GM23338 (cell line): ENCODE results near the gene GTPBP1. TPM values are rescaled to one million over a fixed set of nuclear protein-coding genes. Genes with fewer than 3 reads are reported as not detected.

Experiments used
- ATAC-seq: fragments of 200-7000 bp; cut with Tn5 transposase; 3 replicates; pipeline ENCODE4 v1.9.1; 2020
- DNase-seq: peaks from one replicate; pipeline ENCODE4 v3.0.0-alpha.2; 2015; ENCODE audit warnings: low spot score
- H2AFZ ChIP-seq: fragments of 200-600 bp; sonication (generic); 2 replicates; pipeline ENCODE4 v1.8.0; 2016; ENCODE audit warnings: antibody characterized with exemption, mild to moderate bottlenecking, moderate library complexity
- H3F3A ChIP-seq: fragments of 200-600 bp; sonication (generic); replicated peaks from 2 replicates; pipeline ENCODE4 v1.8.0; 2017; ENCODE audit warnings: antibody characterized with exemption, mixed run types, low read depth
- H3K27ac ChIP-seq: fragments of 200-600 bp; sonication (generic); 2 replicates; pipeline ENCODE4 v1.6.1; 2016; ENCODE audit warnings: low read depth
- H3K27me3 ChIP-seq: fragments of 200-600 bp; sonication (generic); 2 replicates; pipeline ENCODE4 v1.8.0; 2016; ENCODE audit warnings: mild to moderate bottlenecking, mixed run types, moderate library complexity; ENCODE audit not compliant: insufficient read depth
- H3K36me3 ChIP-seq: fragments of 200-600 bp; sonication (generic); 2 replicates; pipeline ENCODE4 v1.8.0; 2016; ENCODE audit warnings: mild to moderate bottlenecking; ENCODE audit not compliant: insufficient read depth
- H3K4me1 ChIP-seq: fragments of 200-600 bp; sonication (generic); 2 replicates; pipeline ENCODE4 v1.8.0; 2016; ENCODE audit warnings: mild to moderate bottlenecking, moderate library complexity; ENCODE audit not compliant: insufficient read depth
- H3K4me2 ChIP-seq: fragments of 200-600 bp; sonication (generic); 2 replicates; pipeline ENCODE4 v1.7.1; 2017; ENCODE audit warnings: mixed run types
- H3K4me3 ChIP-seq: fragments of 200-600 bp; sonication (generic); 2 replicates; pipeline ENCODE4 v1.6.1; 2016; ENCODE audit warnings: mixed run types
- H3K79me2 ChIP-seq: fragments of 200-600 bp; sonication (generic); replicated peaks from 2 replicates; pipeline ENCODE4 v1.8.0; 2017; ENCODE audit warnings: mild to moderate bottlenecking; ENCODE audit not compliant: insufficient read depth
- H3K9me2 ChIP-seq: fragments of 200-600 bp; sonication (generic); 2 replicates; pipeline ENCODE4 v1.8.0; 2017; ENCODE audit not compliant: insufficient read depth
- H4K20me1 ChIP-seq: fragments of 200-600 bp; sonication (generic); replicated peaks from 2 replicates; pipeline ENCODE4 v1.8.0; 2017; ENCODE audit warnings: mild to moderate bottlenecking; ENCODE audit not compliant: insufficient read depth
- H3K27ac Mint-ChIP-seq: 2 replicates; pipeline ENCODE4 v1.8.0; 2020; ENCODE audit warnings: inconsistent platforms, mild to moderate bottlenecking, moderate library complexity, mixed read lengths
- H3K27me3 Mint-ChIP-seq: 3 replicates; pipeline ENCODE4 v1.8.0; 2022; ENCODE audit warnings: low read depth, mild to moderate bottlenecking, moderate library complexity, mixed read lengths, inconsistent platforms; ENCODE audit not compliant: insufficient read depth, poor library complexity
- H3K36me3 Mint-ChIP-seq: 3 replicates; pipeline ENCODE4 v1.8.0; 2021; ENCODE audit warnings: low read depth, mild to moderate bottlenecking, inconsistent platforms, moderate library complexity, mixed read lengths
- H3K4me1 Mint-ChIP-seq: 3 replicates; pipeline ENCODE4 v1.8.0; 2020; ENCODE audit warnings: mild to moderate bottlenecking, inconsistent platforms, mixed read lengths
- H3K4me3 Mint-ChIP-seq: 3 replicates; pipeline ENCODE4 v1.8.0; 2021; ENCODE audit warnings: moderate library complexity, mild to moderate bottlenecking, inconsistent platforms, mixed read lengths
- H3K9me3 Mint-ChIP-seq: 3 replicates; pipeline ENCODE4 v1.8.0; 2020; ENCODE audit warnings: moderate library complexity, mild to moderate bottlenecking, inconsistent platforms, mixed read lengths
- CREB1 ChIP-seq: fragments of 250-450 bp; sonication (Bioruptor Pico); IDR thresholded peaks from 2 replicates; pipeline ENCODE4 v1.5.0; 2020; ENCODE audit warnings: low read depth, mild to moderate bottlenecking, moderate library complexity
- EZH2 ChIP-seq: fragments of 200-600 bp; sonication (generic); IDR thresholded peaks from one replicate; pipeline ENCODE4 v1.8.0; 2017; ENCODE audit warnings: antibody characterized with exemption, mild to moderate bottlenecking, low read depth; ENCODE audit not compliant: unreplicated experiment
- EZH2phosphoT487 ChIP-seq: fragments of 200-600 bp; sonication (generic); IDR thresholded peaks from one replicate; pipeline ENCODE4 v1.8.1; 2018; ENCODE audit warnings: antibody characterized with exemption; ENCODE audit not compliant: unreplicated experiment
- NANOG ChIP-seq: IDR thresholded peaks from 2 replicates; pipeline ENCODE4 v1.6.1; 2016; ENCODE audit warnings: antibody characterized with exemption, borderline replicate concordance
- POLR2AphosphoS5 ChIP-seq: IDR thresholded peaks from 2 replicates; pipeline ENCODE4 v1.6.1; 2016; ENCODE audit warnings: antibody characterized with exemption, low read depth
- STAT1 ChIP-seq: IDR thresholded peaks from one replicate; pipeline ENCODE4 v1.6.1; 2016; ENCODE audit warnings: antibody characterized with exemption; ENCODE audit not compliant: unreplicated experiment
- ZNF114 ChIP-seq: fragments of 250-450 bp; sonication (Bioruptor Pico); IDR thresholded peaks from 2 replicates; pipeline ENCODE4 v1.5.0; 2020; ENCODE audit warnings: mild to moderate bottlenecking, moderate library complexity
- ZNF331 ChIP-seq: fragments of 250-450 bp; sonication (Bioruptor Pico); IDR thresholded peaks from 2 replicates; pipeline ENCODE4 v1.5.0; 2020; ENCODE audit warnings: low read depth, mild to moderate bottlenecking, moderate library complexity
- polyA plus RNA-seq: library from polyadenylated mRNA; unstranded; fragments of >200 nt; fragmentation: Nextera tagmentation; extraction: Ambion mirVana; gene quantifications from 2 replicates; pipeline ENCODE4 v1.2.1, GENCODE V29; 2016
- total RNA-seq: library from RNA; depleted of rRNA; stranded (reverse); fragments of >200 nt; shearing (Covaris generic); gene quantifications from 2 replicates; pipeline ENCODE4 v1.2.3, GENCODE V29; 2014
- TF ChIP-seq, protein P1 (sequence below): IDR thresholded peaks from one replicate; pipeline ENCODE4 v1.6.1; 2018; ENCODE audit warnings: antibody characterized with exemption; ENCODE audit not compliant: unreplicated experiment
- TF ChIP-seq, protein P2 (sequence below), 2 experiments: fragments of 200-600 bp in 1 of 2; sonication (generic) in 1 of 2; conservative IDR thresholded peaks; 2 replicates each; pipeline versions ENCODE4 v1.5.1 to v1.6.1; 2016 to 2017; ENCODE audit warnings: antibody characterized with exemption in 2 of 2, low read depth in 2 of 2, mild to moderate bottlenecking in 2 of 2, moderate library complexity in 1 of 2
- TF ChIP-seq, protein P3 (sequence below): IDR thresholded peaks from 2 replicates; pipeline ENCODE4 v1.6.1; 2016; ENCODE audit warnings: antibody characterized with exemption

GTPBP1 gene
- total and polyA plus RNA-seq, 2 experiments from 2014 or later = 27.2 to 88.4 TPM

DNA sequence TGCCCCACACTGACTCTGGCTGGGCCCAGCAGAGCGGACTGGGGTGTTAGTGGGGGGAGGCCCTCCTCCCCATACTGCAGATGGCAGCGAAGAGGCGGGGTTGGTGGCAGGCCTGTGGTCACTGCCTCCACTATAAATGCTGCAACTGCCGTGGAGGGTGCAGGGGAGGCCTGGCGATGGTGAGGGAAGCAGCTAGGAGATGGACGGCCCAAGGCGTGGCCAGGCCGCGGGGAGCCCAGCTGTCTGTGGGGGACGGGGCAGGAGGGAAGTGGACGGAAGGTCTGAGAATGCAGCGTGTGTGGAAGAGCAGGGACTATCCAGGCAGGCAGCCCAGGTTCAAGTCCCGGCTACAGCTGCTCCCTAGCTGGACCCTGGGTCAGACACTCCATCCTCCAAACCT, 69.9 kb downstream of the GTPBP1 start (continued):
- TF ChIP-seq, protein P1, sequence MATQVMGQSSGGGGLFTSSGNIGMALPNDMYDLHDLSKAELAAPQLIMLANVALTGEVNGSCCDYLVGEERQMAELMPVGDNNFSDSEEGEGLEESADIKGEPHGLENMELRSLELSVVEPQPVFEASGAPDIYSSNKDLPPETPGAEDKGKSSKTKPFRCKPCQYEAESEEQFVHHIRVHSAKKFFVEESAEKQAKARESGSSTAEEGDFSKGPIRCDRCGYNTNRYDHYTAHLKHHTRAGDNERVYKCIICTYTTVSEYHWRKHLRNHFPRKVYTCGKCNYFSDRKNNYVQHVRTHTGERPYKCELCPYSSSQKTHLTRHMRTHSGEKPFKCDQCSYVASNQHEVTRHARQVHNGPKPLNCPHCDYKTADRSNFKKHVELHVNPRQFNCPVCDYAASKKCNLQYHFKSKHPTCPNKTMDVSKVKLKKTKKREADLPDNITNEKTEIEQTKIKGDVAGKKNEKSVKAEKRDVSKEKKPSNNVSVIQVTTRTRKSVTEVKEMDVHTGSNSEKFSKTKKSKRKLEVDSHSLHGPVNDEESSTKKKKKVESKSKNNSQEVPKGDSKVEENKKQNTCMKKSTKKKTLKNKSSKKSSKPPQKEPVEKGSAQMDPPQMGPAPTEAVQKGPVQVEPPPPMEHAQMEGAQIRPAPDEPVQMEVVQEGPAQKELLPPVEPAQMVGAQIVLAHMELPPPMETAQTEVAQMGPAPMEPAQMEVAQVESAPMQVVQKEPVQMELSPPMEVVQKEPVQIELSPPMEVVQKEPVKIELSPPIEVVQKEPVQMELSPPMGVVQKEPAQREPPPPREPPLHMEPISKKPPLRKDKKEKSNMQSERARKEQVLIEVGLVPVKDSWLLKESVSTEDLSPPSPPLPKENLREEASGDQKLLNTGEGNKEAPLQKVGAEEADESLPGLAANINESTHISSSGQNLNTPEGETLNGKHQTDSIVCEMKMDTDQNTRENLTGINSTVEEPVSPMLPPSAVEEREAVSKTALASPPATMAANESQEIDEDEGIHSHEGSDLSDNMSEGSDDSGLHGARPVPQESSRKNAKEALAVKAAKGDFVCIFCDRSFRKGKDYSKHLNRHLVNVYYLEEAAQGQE = no peak
- TF ChIP-seq, protein P2, sequence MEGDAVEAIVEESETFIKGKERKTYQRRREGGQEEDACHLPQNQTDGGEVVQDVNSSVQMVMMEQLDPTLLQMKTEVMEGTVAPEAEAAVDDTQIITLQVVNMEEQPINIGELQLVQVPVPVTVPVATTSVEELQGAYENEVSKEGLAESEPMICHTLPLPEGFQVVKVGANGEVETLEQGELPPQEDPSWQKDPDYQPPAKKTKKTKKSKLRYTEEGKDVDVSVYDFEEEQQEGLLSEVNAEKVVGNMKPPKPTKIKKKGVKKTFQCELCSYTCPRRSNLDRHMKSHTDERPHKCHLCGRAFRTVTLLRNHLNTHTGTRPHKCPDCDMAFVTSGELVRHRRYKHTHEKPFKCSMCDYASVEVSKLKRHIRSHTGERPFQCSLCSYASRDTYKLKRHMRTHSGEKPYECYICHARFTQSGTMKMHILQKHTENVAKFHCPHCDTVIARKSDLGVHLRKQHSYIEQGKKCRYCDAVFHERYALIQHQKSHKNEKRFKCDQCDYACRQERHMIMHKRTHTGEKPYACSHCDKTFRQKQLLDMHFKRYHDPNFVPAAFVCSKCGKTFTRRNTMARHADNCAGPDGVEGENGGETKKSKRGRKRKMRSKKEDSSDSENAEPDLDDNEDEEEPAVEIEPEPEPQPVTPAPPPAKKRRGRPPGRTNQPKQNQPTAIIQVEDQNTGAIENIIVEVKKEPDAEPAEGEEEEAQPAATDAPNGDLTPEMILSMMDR (conservative IDR thresholded peaks at IDR 0.05; ENCODE audit: low read depth in 2 of 2) = no peak

DNA sequence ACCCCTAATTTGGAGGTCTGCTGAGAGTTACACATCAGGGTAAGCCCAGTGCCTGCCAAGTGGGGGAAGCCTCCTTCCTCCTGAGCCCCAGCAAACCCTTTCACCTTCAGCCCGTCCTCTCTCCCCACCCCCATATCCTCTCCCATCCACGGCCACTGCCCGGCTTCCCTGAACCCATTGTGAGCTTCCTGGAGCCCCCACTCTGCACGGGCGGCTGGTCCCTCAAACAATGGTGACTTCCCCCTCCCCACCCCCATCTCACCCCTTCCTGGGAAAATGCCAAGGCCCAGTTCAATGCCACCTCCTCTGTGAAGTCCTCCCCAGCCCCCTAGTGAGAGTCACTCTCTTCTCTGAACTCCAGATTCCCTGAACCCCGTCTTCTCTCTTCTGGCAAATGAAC, 70.3 kb downstream of the GTPBP1 start:
- peaks cover 7% of the 10 kb centered on the region for H3K4me1 Mint-ChIP-seq
- Histone ChIP-seq H2AFZ (no peak overlapping the region), H3K4me2 (no peak overlapping the region), H3K79me2 (no peaks in the 10 kb centered on the region), H3K27ac (no peak overlapping the region), H3F3A (no peaks in the 10 kb centered on the region), H3K4me3 (no peak overlapping the region), H4K20me1 (no peaks in the 10 kb centered on the region), H3K36me3 (no peaks in the 10 kb centered on the region), H3K4me1 (no peaks in the 10 kb centered on the region), H3K9me2 (no peaks in the 10 kb centered on the region), H3K27me3 (no peaks in the 10 kb centered on the region)
- DNase-seq (no peak), ATAC-seq (no peak)
- no peaks in the 10 kb centered on the region for H3K36me3 Mint-ChIP-seq
- H3K27ac Mint-ChIP-seq = no peak overlapping the region
- no peak overlapping the region for H3K4me3 Mint-ChIP-seq
- peaks cover 9% of the 10 kb centered on the region for H3K27me3 Mint-ChIP-seq
- H3K9me3 Mint-ChIP-seq = no peaks in the 10 kb centered on the region; the same call in 2 of the 3 replicates
- no peak for TF ChIP-seq NANOG
- no peak for TF ChIP-seq STAT1
- TF ChIP-seq POLR2AphosphoS5 = no peak
- TF ChIP-seq EZH2 = no peak
- no peak for TF ChIP-seq CREB1 (CRISPR knock-in tag)
- TF ChIP-seq, protein P3, sequence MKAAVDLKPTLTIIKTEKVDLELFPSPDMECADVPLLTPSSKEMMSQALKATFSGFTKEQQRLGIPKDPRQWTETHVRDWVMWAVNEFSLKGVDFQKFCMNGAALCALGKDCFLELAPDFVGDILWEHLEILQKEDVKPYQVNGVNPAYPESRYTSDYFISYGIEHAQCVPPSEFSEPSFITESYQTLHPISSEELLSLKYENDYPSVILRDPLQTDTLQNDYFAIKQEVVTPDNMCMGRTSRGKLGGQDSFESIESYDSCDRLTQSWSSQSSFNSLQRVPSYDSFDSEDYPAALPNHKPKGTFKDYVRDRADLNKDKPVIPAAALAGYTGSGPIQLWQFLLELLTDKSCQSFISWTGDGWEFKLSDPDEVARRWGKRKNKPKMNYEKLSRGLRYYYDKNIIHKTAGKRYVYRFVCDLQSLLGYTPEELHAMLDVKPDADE = no peak
- no peak for TF ChIP-seq EZH2phosphoT487
- TF ChIP-seq, protein P1 = no peak
- no peak for TF ChIP-seq ZNF331
- TF ChIP-seq ZNF114 (CRISPR knock-in tag) = no peak
- TF ChIP-seq, protein P2 (conservative IDR thresholded peaks at IDR 0.05; ENCODE audit: low read depth in 2 of 2) = no peak
